BLaER1 treated with 17β-estradiol and CSF1 and Interleukin-3, amounts not matched to agents 10 nM and 100 nM (cell line): ENCODE results near the gene INPP5A.

Experiments
- H3K27ac ChIP-seq, 11 experiments: shearing (Covaris generic); formaldehyde crosslinking; 2 replicates each; pipeline ENCODE4 v1.8.1; 2022
- H3K27me3 ChIP-seq, 11 experiments: shearing (Covaris generic); formaldehyde crosslinking; 2 replicates each; pipeline ENCODE4 v1.8.1; 2022
- H3K36me3 ChIP-seq, 11 experiments: shearing (Covaris generic); formaldehyde crosslinking; 2 replicates each; pipeline ENCODE4 v1.8.1; 2022
- H3K4me1 ChIP-seq, 10 experiments: shearing (Covaris generic); formaldehyde crosslinking; 2 replicates each; pipeline ENCODE4 v1.8.1; 2022
- H3K4me2 ChIP-seq, 11 experiments: shearing (Covaris generic); formaldehyde crosslinking; 2 replicates each; pipeline ENCODE4 v1.8.1; 2022
- H3K4me3 ChIP-seq, 10 experiments: shearing (Covaris generic); formaldehyde crosslinking; 2 replicates each; pipeline ENCODE4 v1.8.1; 2022
- H3K9ac ChIP-seq, 11 experiments: shearing (Covaris generic); formaldehyde crosslinking; 2 replicates each; pipeline ENCODE4 v1.8.1; 2022
- H3K9me3 ChIP-seq, 11 experiments: shearing (Covaris generic); formaldehyde crosslinking; replicated peaks in 1 of 11; 2 replicates each; pipeline ENCODE4 v1.8.1; 2022
- H4K20me1 ChIP-seq, 11 experiments: shearing (Covaris generic); formaldehyde crosslinking; 2 replicates each; pipeline ENCODE4 v1.8.1; 2022
- Cebpa-rat ChIP-seq, 11 experiments: shearing (Covaris generic); IDR thresholded peaks; 2 replicates each; pipeline ENCODE4 v1.8.1; 2022

INPP5A gene

GRCh38 chr10:132783165-132783939 is 245.8 kb downstream of the INPP5A start:
- no peak overlapping the region for H3K4me3 ChIP-seq
- peaks cover 0 to 28% (median 22%) of the 10 kb centered on the region in 11 experiments; a peak in 18 of 22 replicates for H4K20me1 ChIP-seq
- H3K9me3 ChIP-seq, result peaks cover 41 to 50% (median 47%) of the 10 kb centered on the region in 11 experiments
- H3K27me3 ChIP-seq, result peaks cover 14 to 20% (median 18%) of the 10 kb centered on the region in 11 experiments
- H3K36me3 ChIP-seq, result peaks cover 18 to 62% (median 34%) of the 10 kb centered on the region in 11 experiments; a peak in 21 of 22 replicates
- H3K4me1 ChIP-seq, result peaks cover 0 to 19% (median 15%) of the 10 kb centered on the region in 10 experiments; a peak in 14 of 20 replicates
- no peak overlapping the region for H3K9ac ChIP-seq
- H3K27ac ChIP-seq, result no peak overlapping the region
- TF ChIP-seq Cebpa-rat (IDR thresholded peaks at IDR 0.05), result no peak
- H3K4me2 ChIP-seq, result no peak overlapping the region

GRCh38 chr10:132783940-132784865 is 246.6 kb downstream of the INPP5A start:
- Histone ChIP-seq H3K4me2 (no peak overlapping the region), H3K27me3 (peaks cover 23 to 29% (median 26%) of the 10 kb centered on the region in 11 experiments), H3K9ac (no peak overlapping the region), H3K36me3 (peaks cover 18 to 53% (median 34%) of the 10 kb centered on the region in 11 experiments; a peak in 21 of 22 replicates), H4K20me1 (peaks cover 0 to 22% (median 13%) of the 10 kb centered on the region in 11 experiments; a peak in 15 of 22 replicates), H3K27ac (no peak overlapping the region), H3K9me3 (peaks cover 49 to 58% (median 54%) of the 10 kb centered on the region in 11 experiments), H3K4me1 (peaks cover 0 to 11% (median 7%) of the 10 kb centered on the region in 10 experiments; a peak in 14 of 20 replicates), H3K4me3 (peak overlapping the region in 3 of 10 experiments; percentile 21 to 38 (median 35); a peak in 2 of 20 replicates)
- TF ChIP-seq Cebpa-rat (IDR thresholded peaks at IDR 0.05), result no peak

- 0 out of 20 replicates have a peak overlapping the region, but pooled peaks of 2 of the 10 experiments have one; percentile 21 to 35 for H3K4me3 ChIP-seq
- H4K20me1 ChIP-seq, result peaks cover 0 to 22% (median 5%) of the 10 kb centered on the region in 11 experiments; a peak in 9 of 22 replicates
- no peak overlapping the region for H3K27ac ChIP-seq
- H3K9ac ChIP-seq, result no peak overlapping the region
- TF ChIP-seq Cebpa-rat (IDR thresholded peaks at IDR 0.05), result no peak
- peaks cover 18 to 45% (median 34%) of the 10 kb centered on the region in 11 experiments; a peak in 21 of 22 replicates for H3K36me3 ChIP-seq
- no peak overlapping the region for H3K4me2 ChIP-seq
- peaks cover 50 to 59% (median 54%) of the 10 kb centered on the region in 11 experiments for H3K9me3 ChIP-seq
- peaks cover 26 to 38% (median 33%) of the 10 kb centered on the region in 11 experiments for H3K27me3 ChIP-seq
- H3K4me1 ChIP-seq, result peaks cover 0 to 2% (median 0%) of the 10 kb centered on the region in 10 experiments; a peak in 4 of 20 replicates
These were observed 247.5 kb downstream of the INPP5A start for GRCh38 chr10:132784866-132785722.

- no peak for TF ChIP-seq Cebpa-rat (IDR thresholded peaks at IDR 0.05)
- H3K9ac ChIP-seq, result no peak within 1 kb of the TSS
- H3K4me1 ChIP-seq, result peaks cover 0 to 7% (median 2%) of the 10 kb centered on the region in 10 experiments; a peak in 8 of 20 replicates
- peak within 1 kb of the TSS in 3 of 10 experiments; percentile 9 to 35 (median 21); a peak in 3 of 20 replicates for H3K4me3 ChIP-seq
- H4K20me1 ChIP-seq, result peaks cover 0 to 24% (median 0%) of the 10 kb centered on the region in 11 experiments; a peak in 7 of 22 replicates
- peaks cover 18 to 42% (median 32%) of the 10 kb centered on the region in 11 experiments; a peak in 21 of 22 replicates for H3K36me3 ChIP-seq
- peaks cover 26 to 46% (median 40%) of the 10 kb centered on the region in 11 experiments for H3K27me3 ChIP-seq
- H3K4me2 ChIP-seq, result no peak within 1 kb of the TSS
- H3K27ac ChIP-seq, result no peak within 1 kb of the TSS
- peaks cover 50 to 59% (median 54%) of the 10 kb centered on the region in 11 experiments for H3K9me3 ChIP-seq
These were observed 248.3 kb downstream of the INPP5A start, which contains the start of gene NKX6-2 for GRCh38 chr10:132785723-132786475. Gene NKX6-2, minus strand, starts transcription at chr10:132786147. Its CDS starts 199 bp downstream, at chr10:132785948.

GRCh38 chr10:132786476-132786883 is 248.9 kb downstream of the INPP5A start:
- H4K20me1 ChIP-seq, result peaks cover 0 to 27% (median 0%) of the 10 kb centered on the region in 11 experiments; a peak in 7 of 22 replicates
- H3K4me1 ChIP-seq, result peaks cover 0 to 12% (median 7%) of the 10 kb centered on the region in 10 experiments; a peak in 8 of 20 replicates
- peaks cover 30 to 52% (median 41%) of the 10 kb centered on the region in 11 experiments for H3K27me3 ChIP-seq
- no peak for TF ChIP-seq Cebpa-rat (IDR thresholded peaks at IDR 0.05)
- no peak overlapping the region for H3K4me2 ChIP-seq
- H3K36me3 ChIP-seq, result peaks cover 16 to 37% (median 28%) of the 10 kb centered on the region in 11 experiments; a peak in 21 of 22 replicates
- H3K27ac ChIP-seq, result no peak overlapping the region
- no peak overlapping the region for H3K9ac ChIP-seq
- H3K4me3 ChIP-seq, result peak overlapping the region in 2 of 10 experiments; percentile 7 to 9; a peak in 3 of 20 replicates
- peaks cover 50 to 59% (median 54%) of the 10 kb centered on the region in 11 experiments for H3K9me3 ChIP-seq

GRCh38 chr10:132786884-132787494 is 249.4 kb downstream of the INPP5A start:
- H3K4me2 ChIP-seq, result no peak overlapping the region
- no peak overlapping the region for H3K27ac ChIP-seq
- peaks cover 0 to 15% (median 9%) of the 10 kb centered on the region in 10 experiments; a peak in 8 of 20 replicates for H3K4me1 ChIP-seq
- TF ChIP-seq Cebpa-rat (IDR thresholded peaks at IDR 0.05), result no peak
- peak overlapping the region in 3 of 10 experiments; percentile 7 to 28 (median 9); a peak in 2 of 20 replicates for H3K4me3 ChIP-seq
- H3K36me3 ChIP-seq, result peaks cover 11 to 32% (median 23%) of the 10 kb centered on the region in 11 experiments; a peak in 21 of 22 replicates
- peaks cover 0 to 27% (median 0%) of the 10 kb centered on the region in 11 experiments; a peak in 7 of 22 replicates for H4K20me1 ChIP-seq
- H3K9ac ChIP-seq, result no peak overlapping the region
- peaks cover 50 to 59% (median 54%) of the 10 kb centered on the region in 11 experiments for H3K9me3 ChIP-seq
- peaks cover 30 to 54% (median 41%) of the 10 kb centered on the region in 11 experiments for H3K27me3 ChIP-seq
